Fibroblast of lung (primary cell): ENCODE data around the gene RAD51AP1. TPM values are rescaled to one million over a fixed set of nuclear protein-coding genes. Genes with fewer than 3 reads are reported as not detected.
"Not testable (repeated sequence)": the region's sequence is repeated elsewhere in the genome, so short reads cannot be mapped to it uniquely, and the experiment has no call there.

Experiments
- DNase-seq, 2 donors: peaks; one replicate each; pipeline versions ENCODE4 v3.0.0 to v3.0.0-alpha.2; 2010; ENCODE audit warnings: low read depth in 2 of 2
- H2AFZ ChIP-seq: 2 replicates; pipeline ENCODE4 v1.5.1; 2012; ENCODE audit warnings: low read length, control low read depth, inconsistent platforms
- H3K27ac ChIP-seq: 2 replicates; pipeline ENCODE4 v1.5.1; 2011; ENCODE audit warnings: low read length, control low read depth; ENCODE audit not compliant: insufficient read depth
- H3K27me3 ChIP-seq: 2 replicates; pipeline ENCODE4 v1.5.1; 2011; ENCODE audit warnings: mild to moderate bottlenecking, low read length; ENCODE audit not compliant: control insufficient read depth, insufficient read depth
- H3K36me3 ChIP-seq: 2 replicates; pipeline ENCODE4 v1.5.1; 2011; ENCODE audit warnings: low read length; ENCODE audit not compliant: control insufficient read depth, insufficient read depth
- H3K4me1 ChIP-seq: 2 replicates; pipeline ENCODE4 v1.5.1; 2011; ENCODE audit warnings: low read length; ENCODE audit not compliant: control insufficient read depth, insufficient read depth; ENCODE audit errors: extremely low read depth
- H3K4me2 ChIP-seq: 2 replicates; pipeline ENCODE4 v1.5.1; 2011; ENCODE audit warnings: low read length, control low read depth; ENCODE audit not compliant: insufficient read depth; ENCODE audit errors: extremely low read depth
- H3K4me3 ChIP-seq, 4 experiments: fragments of 200-600 bp in 1 of 4; sonication (generic) in 1 of 4; replicated peaks in 1 of 4; 2 replicates each; pipeline ENCODE4 v1.5.1; 2011 to 2016; ENCODE audit warnings: low read length in 4 of 4, low read depth in 3 of 4, mild to moderate bottlenecking in 3 of 4, control low read depth in 2 of 4, inconsistent platforms in 1 of 4, mixed read lengths in 1 of 4; ENCODE audit not compliant: insufficient read depth in 1 of 4; ENCODE audit errors: control extremely low read depth in 1 of 4
- H3K79me2 ChIP-seq: 2 replicates; pipeline ENCODE4 v1.5.1; 2012; ENCODE audit warnings: mild to moderate bottlenecking, low read length, inconsistent platforms; ENCODE audit not compliant: control insufficient read depth, insufficient read depth
- H3K9ac ChIP-seq: 2 replicates; pipeline ENCODE4 v1.5.1; 2011; ENCODE audit warnings: mild to moderate bottlenecking, low read length, control low read depth; ENCODE audit not compliant: insufficient read depth
- H3K9me3 ChIP-seq: 2 replicates; pipeline ENCODE4 v1.5.1; 2012; ENCODE audit warnings: low read depth, low read length; ENCODE audit not compliant: control insufficient read depth, insufficient read depth
- H4K20me1 ChIP-seq: 2 replicates; pipeline ENCODE4 v1.5.1; 2011; ENCODE audit warnings: low read length; ENCODE audit not compliant: control insufficient read depth, insufficient read depth; ENCODE audit errors: extremely low read depth
- EZH2 ChIP-seq: IDR thresholded peaks from 2 replicates; pipeline ENCODE4 v1.5.1; 2012; ENCODE audit warnings: low read length, control low read depth, mild to moderate bottlenecking; ENCODE audit errors: missing control alignments
- polyA plus RNA-seq, 2 donors: library from polyadenylated mRNA; depleted of rRNA in 1 of 2; stranded (reverse) in 1 of 2; unstranded in 1 of 2; fragments of >200 nt; gene quantifications; 2 replicates each; pipeline ENCODE4 v1.2.1, GENCODE V29; 2011 to 2012; ENCODE audit warnings: missing spikeins in 1 of 2
- total RNA-seq: library from RNA; depleted of rRNA; stranded (reverse); fragments of >200 nt; gene quantifications from 2 replicates; pipeline ENCODE4 v1.2.1, GENCODE V29; 2014
- TF ChIP-seq, protein P1 (sequence below), 2 donors: IDR thresholded peaks in 1 of 2; conservative IDR thresholded peaks in 1 of 2; 1 replicate in 1 of 2; 2 replicates in 1 of 2; pipeline ENCODE4 v1.5.1; 2011 to 2012; ENCODE audit warnings: low read length in 2 of 2, control low read depth in 1 of 2, inconsistent platforms in 1 of 2, low read depth in 1 of 2, mild to moderate bottlenecking in 1 of 2

The RAD51AP1 gene
- total and polyA plus RNA-seq, 2 donors (not counting 1 experiment from before 2014, with no cell fraction given) = 4.1 to 11.0 TPM

DNA sequence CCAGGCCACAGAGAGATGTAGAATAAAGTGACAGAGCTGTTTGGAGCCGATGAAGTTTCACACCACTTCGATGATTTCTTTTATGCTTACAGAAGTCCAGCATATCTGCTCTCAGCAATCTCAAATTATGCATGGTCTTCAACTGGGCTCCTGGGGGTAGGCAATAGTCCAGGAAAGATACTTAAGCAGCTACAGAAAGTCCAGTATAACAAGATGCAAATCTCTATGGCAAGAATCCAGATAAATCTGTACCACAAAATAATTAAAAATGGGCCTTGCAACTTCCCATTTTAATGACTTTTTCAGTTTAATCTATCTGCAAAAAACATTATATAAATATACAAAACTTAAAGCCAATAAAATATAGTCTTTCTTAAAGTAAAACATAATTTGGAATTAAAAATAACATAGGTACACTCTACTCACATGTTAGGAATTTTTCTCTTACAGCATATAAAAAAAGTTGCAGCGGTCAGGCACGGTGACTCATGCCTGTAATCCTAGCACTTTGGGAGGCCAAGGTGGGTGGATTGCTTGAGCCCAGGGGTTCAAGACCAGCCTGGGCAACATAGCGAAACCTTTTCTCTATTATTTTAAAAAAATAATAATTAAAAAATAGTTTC is 20.5 kb upstream of the RAD51AP1 start:
- no peaks in the 10 kb centered on the region for H4K20me1 ChIP-seq
- DNase-seq = peak; percentile 55 to 85
- no peak overlapping the region for H3K9ac ChIP-seq
- TF ChIP-seq EZH2 = no peak
- TF ChIP-seq, protein P1, sequence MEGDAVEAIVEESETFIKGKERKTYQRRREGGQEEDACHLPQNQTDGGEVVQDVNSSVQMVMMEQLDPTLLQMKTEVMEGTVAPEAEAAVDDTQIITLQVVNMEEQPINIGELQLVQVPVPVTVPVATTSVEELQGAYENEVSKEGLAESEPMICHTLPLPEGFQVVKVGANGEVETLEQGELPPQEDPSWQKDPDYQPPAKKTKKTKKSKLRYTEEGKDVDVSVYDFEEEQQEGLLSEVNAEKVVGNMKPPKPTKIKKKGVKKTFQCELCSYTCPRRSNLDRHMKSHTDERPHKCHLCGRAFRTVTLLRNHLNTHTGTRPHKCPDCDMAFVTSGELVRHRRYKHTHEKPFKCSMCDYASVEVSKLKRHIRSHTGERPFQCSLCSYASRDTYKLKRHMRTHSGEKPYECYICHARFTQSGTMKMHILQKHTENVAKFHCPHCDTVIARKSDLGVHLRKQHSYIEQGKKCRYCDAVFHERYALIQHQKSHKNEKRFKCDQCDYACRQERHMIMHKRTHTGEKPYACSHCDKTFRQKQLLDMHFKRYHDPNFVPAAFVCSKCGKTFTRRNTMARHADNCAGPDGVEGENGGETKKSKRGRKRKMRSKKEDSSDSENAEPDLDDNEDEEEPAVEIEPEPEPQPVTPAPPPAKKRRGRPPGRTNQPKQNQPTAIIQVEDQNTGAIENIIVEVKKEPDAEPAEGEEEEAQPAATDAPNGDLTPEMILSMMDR (conservative IDR thresholded peaks at IDR 0.05 in 1 of 2, IDR thresholded peaks at IDR 0.05 in 1 of 2; ENCODE audit: low read depth in 1 of 2, low read length in 2 of 2) = no peak
- no peaks in the 10 kb centered on the region for H3K4me1 ChIP-seq
- H3K79me2 ChIP-seq = no peaks in the 10 kb centered on the region
- no peaks in the 10 kb centered on the region for H3K9me3 ChIP-seq
- no peaks in the 10 kb centered on the region for H3K27me3 ChIP-seq
- H3K4me2 ChIP-seq = no peak overlapping the region
- no peak overlapping the region for H3K4me3 ChIP-seq
- no peak overlapping the region for H2AFZ ChIP-seq
- H3K36me3 ChIP-seq = peaks cover 2% of the 10 kb centered on the region
- no peak overlapping the region for H3K27ac ChIP-seq

- not testable (repeated sequence) for H2AFZ ChIP-seq, H3K27ac ChIP-seq, DNase-seq, H3K27me3 ChIP-seq, H3K4me3 ChIP-seq, H4K20me1 ChIP-seq, H3K9ac ChIP-seq, H3K4me1 ChIP-seq, H3K79me2 ChIP-seq, H3K36me3 ChIP-seq, H3K4me2 ChIP-seq, H3K9me3 ChIP-seq
These were observed 15.2 kb upstream of the RAD51AP1 start for GRCh38 chr12:4523443-4523842.

DNA sequence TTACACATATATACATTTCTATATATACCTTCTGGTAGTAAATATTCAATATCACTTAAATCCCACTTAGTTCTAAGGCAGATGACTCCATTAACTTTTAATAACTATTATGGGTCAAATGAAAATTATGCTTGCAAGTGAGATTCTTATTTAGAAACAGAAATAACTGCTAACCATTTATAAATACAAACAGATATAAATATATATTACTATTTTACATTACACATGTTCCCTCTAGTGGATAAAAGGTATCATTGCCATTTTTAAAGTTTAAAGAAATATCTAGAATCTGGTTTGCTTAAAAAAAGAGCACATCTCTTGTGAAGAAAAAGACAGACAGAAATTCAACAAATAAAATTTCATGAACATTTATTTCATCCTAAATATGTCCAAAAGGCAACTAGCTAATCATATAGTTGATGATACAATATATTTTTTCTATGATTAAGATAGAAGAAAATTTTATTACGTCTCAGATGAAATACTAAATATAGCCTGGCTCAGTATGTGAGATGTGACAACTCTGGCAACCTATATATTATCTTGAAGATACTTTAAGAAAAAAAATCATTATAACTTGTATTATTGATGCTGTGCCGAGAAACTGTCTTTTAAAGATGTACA is 11.7 kb upstream of the RAD51AP1 start:
- no peaks in the 10 kb centered on the region for H3K9me3 ChIP-seq
- H3K27ac ChIP-seq = no peak overlapping the region
- H3K36me3 ChIP-seq = no peaks in the 10 kb centered on the region
- no peaks in the 10 kb centered on the region for H4K20me1 ChIP-seq
- H3K9ac ChIP-seq = no peak overlapping the region
- H3K79me2 ChIP-seq = no peaks in the 10 kb centered on the region
- no peak overlapping the region for H3K4me2 ChIP-seq
- peak; percentile 7 to 45 for DNase-seq
- no peak overlapping the region for H3K4me3 ChIP-seq
- H2AFZ ChIP-seq = no peak overlapping the region
- no peaks in the 10 kb centered on the region for H3K4me1 ChIP-seq
- no peaks in the 10 kb centered on the region for H3K27me3 ChIP-seq
- TF ChIP-seq, protein P1 (conservative IDR thresholded peaks at IDR 0.05 in 1 of 2, IDR thresholded peaks at IDR 0.05 in 1 of 2; ENCODE audit: low read depth in 1 of 2, low read length in 2 of 2) = peak in 1 of 2 donors; percentile 21
- TF ChIP-seq EZH2 = no peak
